ENCODE measurements around the gene FKBP3.
"Not testable (repeated sequence)": the region's sequence is repeated elsewhere in the genome, so short reads cannot be mapped to it uniquely, and the experiment has no call there.

Gene FKBP3

GRCh38 chr14:45134051-45134958 is at the start of gene FKBP3:
TSS of gene FKBP3 (minus strand) at chr14:45134481. CDS start at chr14:45134456, 25 bp downstream.
- DNase-seq (ENCODE audit: low read depth in 4 of 4, low spot score in 1 of 4) = peak; percentile 85 to 90 (median 88)

GRCh38 chr14:45181806-45182205 is 47.5 kb upstream of the FKBP3 start:
- DNase-seq (ENCODE audit: low read depth in 4 of 4, low spot score in 1 of 4) = no peak

- DNase-seq (ENCODE audit: low read depth in 4 of 4, low spot score in 1 of 4) = no peak
These were observed 47.0 kb upstream of the FKBP3 start for GRCh38 chr14:45181329-45181728.

- DNase-seq (ENCODE audit: low read depth in 4 of 4, low spot score in 1 of 4) = no peak
These were observed 42.8 kb upstream of the FKBP3 start for GRCh38 chr14:45177076-45177475.

- DNase-seq (ENCODE audit: low read depth in 4 of 4, low spot score in 1 of 4) = no peak
These were observed 35.6 kb upstream of the FKBP3 start for GRCh38 chr14:45169906-45170305.

GRCh38 chr14:45156067-45156466 is 21.8 kb upstream of the FKBP3 start:
- no peak for DNase-seq (ENCODE audit: low read depth in 4 of 4, low spot score in 1 of 4)

- no peak for DNase-seq (ENCODE audit: low read depth in 4 of 4, low spot score in 1 of 4)
These were observed 16.2 kb upstream of the FKBP3 start for GRCh38 chr14:45150386-45150890.

- DNase-seq (ENCODE audit: low read depth in 4 of 4, low spot score in 1 of 4) = no peak
These were observed 15.3 kb upstream of the FKBP3 start for GRCh38 chr14:45149602-45150001.

GRCh38 chr14:45145214-45145613 is 10.9 kb upstream of the FKBP3 start:
- DNase-seq (ENCODE audit: low read depth in 4 of 4, low spot score in 1 of 4) = no peak

GRCh38 chr14:45144658-45145057 is 10.4 kb upstream of the FKBP3 start:
- DNase-seq (ENCODE audit: low read depth in 4 of 4, low spot score in 1 of 4) = no peak

- not testable (repeated sequence) for DNase-seq (ENCODE audit: low read depth in 4 of 4, low spot score in 1 of 4)
These were observed 7.8 kb upstream of the FKBP3 start for GRCh38 chr14:45142083-45142482.

- no peak for DNase-seq (ENCODE audit: low read depth in 4 of 4, low spot score in 1 of 4)
These were observed 6.4 kb upstream of the FKBP3 start for GRCh38 chr14:45140661-45141187.

- no peak for DNase-seq (ENCODE audit: low read depth in 4 of 4, low spot score in 1 of 4)
These were observed 2.1 kb upstream of the FKBP3 start for GRCh38 chr14:45136399-45136798.

- peak; percentile 65 to 78 (median 75) for DNase-seq (ENCODE audit: low read depth in 4 of 4, low spot score in 1 of 4)
These were observed 1.5 kb upstream of the FKBP3 start, which contains the start of gene FANCM for GRCh38 chr14:45135659-45136395. TSS of gene FANCM (plus strand) at chr14:45135930. CDS start at chr14:45136032, 102 bp downstream.

- no peak for DNase-seq (ENCODE audit: low read depth in 4 of 4, low spot score in 1 of 4)
These were observed 875 bp upstream of the FKBP3 start for GRCh38 chr14:45135156-45135555.

GRCh38 chr14:45133683-45134050 is 614 bp downstream of the FKBP3 start:
- no peak for DNase-seq (ENCODE audit: low read depth in 4 of 4, low spot score in 1 of 4)

- DNase-seq (ENCODE audit: low read depth in 4 of 4, low spot score in 1 of 4) = no peak
These were observed 5.2 kb downstream of the FKBP3 start for GRCh38 chr14:45128963-45129629.

GRCh38 chr14:45125754-45126153 is 8.5 kb downstream of the FKBP3 start:
- DNase-seq (ENCODE audit: low read depth in 4 of 4, low spot score in 1 of 4) = no peak

GRCh38 chr14:45123271-45123670 is 11.0 kb downstream of the FKBP3 start:
- DNase-seq (ENCODE audit: low read depth in 4 of 4, low spot score in 1 of 4) = no peak

GRCh38 chr14:45120096-45120495 is 14.2 kb downstream of the FKBP3 start:
- no peak for DNase-seq (ENCODE audit: low read depth in 4 of 4, low spot score in 1 of 4)

- DNase-seq (ENCODE audit: low read depth in 4 of 4, low spot score in 1 of 4) = no peak
These were observed 15.7 kb downstream of the FKBP3 start for GRCh38 chr14:45118594-45118993.
